ENCODE data around the gene API5.

GRCh38 chr11:43358279-43358800 lies 46.5 kb downstream of the API5 start:
- no peak for TF ChIP-seq POLR2AphosphoS5 (IDR thresholded peaks at IDR 0.05; ENCODE audit: low read length)
- TF ChIP-seq EP300 (IDR thresholded peaks at IDR 0.05; ENCODE audit: borderline replicate concordance in 1 of 2, control insufficient read depth in 1 of 2, low read depth in 2 of 2, low read length in 2 of 2), result no peak
- no peak for TF ChIP-seq POLR2A (IDR thresholded peaks at IDR 0.05; ENCODE audit: low read depth, low read length)
- no peak for TF ChIP-seq ATF2 (IDR thresholded peaks at IDR 0.05; ENCODE audit: low read length)
- no peak for TF ChIP-seq CTCF (IDR thresholded peaks at IDR 0.05 in 2 of 3, conservative IDR thresholded peaks at IDR 0.05 in 1 of 3; ENCODE audit: control insufficient read depth in 2 of 3, extremely low read depth in 1 of 3, insufficient read depth in 1 of 3, low read depth in 3 of 3, low read length in 3 of 3)
- TF ChIP-seq HCFC1 (IDR thresholded peaks at IDR 0.05; ENCODE audit: low read length), result no peak
- TF ChIP-seq YY1 (IDR thresholded peaks at IDR 0.05; ENCODE audit: low read depth, low read length), result no peak
- TF ChIP-seq KAT2A (conservative IDR thresholded peaks at IDR 0.05; ENCODE audit: control insufficient read depth, low read depth, low read length), result no peak
- no peak; the same call in 1 of the 2 replicates for TF ChIP-seq POLR2AphosphoS2 (IDR thresholded peaks at IDR 0.05; ENCODE audit: low read depth, low read length)
- TF ChIP-seq ZNF207 (IDR thresholded peaks at IDR 0.05; ENCODE audit: borderline replicate concordance), result no peak
- TF ChIP-seq CREB1 (IDR thresholded peaks at IDR 0.05; ENCODE audit: low read depth), result no peak
- no peak for TF ChIP-seq GABPA (IDR thresholded peaks at IDR 0.05; ENCODE audit: low read depth)
- TF ChIP-seq ATF3 (IDR thresholded peaks at IDR 0.05; ENCODE audit: borderline replicate concordance, extremely low read depth, low read depth, low read length), result no peak
